NCI-H146 treated with DMSO at 0.1 percent for 48 hours (cell line): Measurements from ENCODE around the gene AMER3.

Experiments used
- DNase-seq: peaks from one replicate; lab custom pipeline; 2025; ENCODE audit not compliant: unreplicated experiment; lab: John Stamatoyannopoulos, UW

AMER3 gene

DNA sequence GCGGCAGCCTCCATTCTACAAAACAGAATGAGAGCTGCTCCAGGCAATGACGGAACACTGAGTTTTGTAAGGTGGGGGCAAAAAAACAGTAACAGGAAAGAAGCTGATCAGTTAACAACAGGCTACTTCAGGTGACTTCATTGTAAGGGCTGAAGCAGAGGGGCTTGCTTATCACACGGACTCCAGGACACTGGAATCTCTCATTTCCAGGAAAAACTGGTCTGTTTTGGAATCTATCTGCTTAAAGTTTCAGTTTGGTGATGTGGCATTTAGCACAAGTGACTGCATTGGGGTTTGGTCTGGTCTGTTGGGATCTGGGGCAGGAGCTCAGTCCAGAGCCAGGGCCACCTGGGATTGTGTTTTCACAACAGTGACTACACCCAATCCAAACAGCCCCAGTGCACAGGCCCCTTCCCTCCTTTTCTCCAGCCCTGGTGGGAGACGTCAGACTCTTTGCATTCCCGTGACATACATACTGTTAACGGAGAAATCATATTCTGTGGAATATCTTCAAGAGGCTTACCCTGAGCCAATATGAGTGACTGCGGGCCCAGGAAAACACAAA lies 14.1 kb downstream of the AMER3 start:
- DNase-seq: no peak

GRCh38 chr2:130776550-130776949 lies 21.2 kb downstream of the AMER3 start:
- DNase-seq: peak; percentile 19

GRCh38 chr2:130778781-130779180 lies 23.4 kb downstream of the AMER3 start:
- no peak for DNase-seq

DNA sequence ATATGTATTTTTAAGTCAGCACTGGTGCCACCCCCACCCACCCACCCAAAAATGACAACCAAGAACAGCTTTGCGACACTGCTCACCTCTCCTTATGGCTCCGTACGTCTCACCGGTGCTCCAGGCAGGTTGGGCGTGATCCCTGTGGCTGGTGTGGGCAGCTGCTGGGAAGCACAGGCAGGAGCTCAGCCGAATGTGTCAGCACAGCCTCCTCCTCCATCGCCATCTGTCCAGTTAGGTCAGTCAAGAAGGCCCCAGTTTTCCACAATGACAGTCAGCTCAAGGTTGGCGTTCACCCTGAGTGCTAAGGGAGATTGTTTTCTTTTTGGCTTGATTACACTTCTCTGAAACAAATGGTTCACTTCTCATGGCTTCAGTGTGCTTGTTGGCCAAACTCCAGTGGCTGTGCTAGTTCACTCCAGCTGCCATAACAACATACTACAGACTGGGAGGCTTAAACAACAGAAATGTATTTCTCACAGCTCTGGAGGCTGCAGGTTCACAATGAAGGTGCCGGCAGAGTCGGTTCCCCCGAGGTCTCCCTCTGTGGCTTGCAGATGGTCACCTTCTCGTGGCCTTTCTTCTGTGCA lies 30.2 kb downstream of the AMER3 start:
- no peak for DNase-seq

DNA sequence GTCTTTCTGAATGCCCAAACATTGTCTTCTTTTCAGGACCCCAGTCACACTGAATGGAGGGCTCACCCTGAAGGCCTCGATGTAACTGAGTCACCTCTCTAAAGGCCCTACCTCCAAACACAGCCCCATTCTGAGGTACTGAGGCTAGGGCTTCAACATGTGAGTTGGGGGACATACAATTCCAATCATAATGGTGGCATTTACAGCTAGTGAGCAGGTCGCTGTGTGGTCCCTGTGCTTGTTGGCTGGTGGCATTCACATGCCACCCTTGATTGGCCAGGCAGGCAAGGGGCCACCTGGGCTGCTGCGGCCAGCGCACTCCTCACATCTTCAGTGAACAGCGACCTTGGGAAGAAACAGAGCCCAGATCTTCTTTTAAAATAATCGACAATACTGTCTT lies 30.7 kb downstream of the AMER3 start:
- DNase-seq: no peak

DNA sequence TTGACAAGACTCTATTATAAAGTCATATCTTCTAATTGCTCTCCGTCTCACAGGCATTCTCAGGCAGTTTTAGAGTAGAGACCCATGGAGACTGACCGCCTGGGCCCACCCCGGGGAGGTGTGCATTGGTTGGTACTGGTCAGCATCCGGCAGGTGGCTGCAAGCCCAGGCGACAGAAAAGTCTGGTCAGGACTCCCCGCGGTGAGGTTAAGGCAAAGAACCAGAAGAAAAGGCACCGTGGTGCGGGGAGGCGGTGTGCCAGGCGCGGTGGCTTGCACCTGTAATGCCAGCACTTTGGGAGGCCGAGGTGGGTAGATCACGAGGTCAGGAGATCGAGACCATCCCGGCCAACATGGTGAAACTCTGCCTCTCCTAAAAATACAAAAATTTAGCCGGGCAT lies 32.5 kb downstream of the AMER3 start:
- DNase-seq: peak; percentile 50

GRCh38 chr2:130790312-130790711 lies 35.0 kb downstream of the AMER3 start:
- DNase-seq: no peak

GRCh38 chr2:130790804-130791616 lies 35.7 kb downstream of the AMER3 start:
- DNase-seq: no peak

- no peak for DNase-seq
Observed at GRCh38 chr2:130791617-130791939, 36.2 kb downstream of the AMER3 start.

- no peak for DNase-seq
Observed at GRCh38 chr2:130795431-130795830, 40.1 kb downstream of the AMER3 start.

DNA sequence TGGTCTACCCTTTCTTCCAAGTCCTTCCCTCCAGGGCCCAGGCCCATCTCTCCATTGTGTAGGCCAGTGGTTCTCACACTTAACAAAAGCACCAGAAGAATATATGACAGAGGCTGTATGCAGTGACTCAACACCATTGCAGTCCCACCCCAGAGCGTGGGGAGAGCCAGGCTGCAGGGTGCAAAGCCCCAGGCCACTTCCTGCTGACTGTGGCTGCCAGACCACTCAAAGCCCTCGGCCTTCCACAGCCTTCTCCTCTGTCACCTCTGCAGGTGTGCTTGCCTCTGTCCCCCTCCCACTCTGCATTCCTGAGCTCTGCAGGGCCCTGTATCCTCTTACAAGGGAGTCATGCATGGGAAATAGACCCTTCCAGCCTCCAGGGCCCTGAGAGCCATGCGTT lies 41.0 kb downstream of the AMER3 start:
- no peak for DNase-seq

DNA sequence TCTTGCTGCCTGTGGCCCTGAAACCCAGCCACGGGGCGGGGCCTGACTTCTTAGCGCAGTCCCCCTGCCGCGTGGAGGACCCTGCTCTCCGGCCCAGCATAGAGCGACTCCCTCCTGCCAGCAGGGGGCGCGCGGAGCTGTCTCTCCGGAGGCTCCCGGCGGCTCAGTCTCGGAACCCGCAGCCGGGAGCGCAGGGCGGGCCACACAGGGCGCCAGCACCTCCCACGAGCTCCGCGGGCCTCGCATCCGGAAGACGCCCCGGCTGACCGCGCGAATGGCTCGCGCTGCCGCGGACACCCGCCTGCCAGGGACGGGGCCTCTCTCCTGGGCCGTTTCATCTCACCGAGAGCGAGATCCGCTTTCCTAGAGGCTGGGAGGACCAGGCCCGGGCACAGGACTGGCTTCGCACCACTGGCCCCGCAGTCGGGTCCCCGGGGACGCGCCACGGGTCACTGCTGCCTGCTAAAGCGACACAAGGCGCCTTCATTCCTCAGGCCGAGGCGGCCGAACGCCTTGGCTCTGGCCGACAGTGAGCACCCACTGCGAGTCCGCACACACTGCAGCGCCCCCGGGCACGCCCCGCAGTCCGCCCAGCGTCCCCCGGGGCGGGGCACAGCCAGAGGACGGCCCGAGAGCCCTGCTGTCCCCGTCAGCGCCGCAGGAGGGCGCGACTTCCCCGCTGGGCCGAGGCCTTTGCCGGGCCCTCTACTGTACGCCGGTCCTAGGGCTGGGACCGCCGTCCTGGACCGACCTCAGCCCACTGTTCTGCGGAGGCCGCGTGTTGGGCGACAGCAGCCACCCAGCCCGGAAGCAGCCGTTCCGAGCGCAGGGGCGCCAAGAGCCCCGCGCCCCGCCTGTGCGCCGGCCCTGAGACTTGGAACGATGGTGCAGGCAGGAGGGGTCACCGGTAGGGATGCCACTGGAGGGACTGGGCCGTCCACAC lies 42.4 kb downstream of the AMER3 start:
- DNase-seq: peak; percentile 78

DNA sequence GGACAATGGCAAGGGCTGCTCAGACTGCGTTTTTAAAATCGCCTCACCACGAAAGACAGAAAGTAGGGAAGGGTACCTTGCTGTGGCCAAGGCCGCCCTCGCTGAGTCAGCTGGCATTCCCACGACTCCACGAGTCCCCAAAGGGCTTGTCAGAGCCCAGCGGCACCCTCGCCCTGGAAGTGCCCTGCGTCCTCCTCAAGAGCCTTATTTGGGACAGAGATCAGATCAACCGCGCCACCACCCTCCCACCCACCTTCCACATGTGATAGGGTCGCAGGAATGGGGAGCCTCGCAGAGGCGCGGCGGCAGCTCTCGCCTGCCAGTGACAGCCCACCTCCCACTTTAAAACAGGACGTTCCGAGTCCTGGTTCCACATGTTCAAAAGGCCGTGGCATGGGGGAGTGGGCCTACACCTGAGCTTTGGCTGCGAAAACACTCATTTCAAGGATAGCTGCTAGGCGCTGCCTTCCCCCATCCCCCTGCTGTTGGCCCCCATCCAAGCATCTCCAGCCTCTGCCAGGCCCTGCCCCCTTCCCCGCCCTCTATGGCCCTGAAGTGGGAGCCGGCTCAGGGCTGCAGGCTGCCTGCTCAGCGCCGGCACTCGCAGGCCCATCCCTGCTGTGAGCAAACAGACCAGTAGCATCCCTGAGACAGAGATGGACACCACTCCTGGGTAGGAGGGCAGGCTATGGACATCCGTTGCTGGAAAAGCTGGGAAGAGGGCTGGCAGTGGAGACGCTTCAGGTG lies 43.3 kb downstream of the AMER3 start:
- peak; percentile 81 for DNase-seq

GRCh38 chr2:130799295-130799694 lies 44.0 kb downstream of the AMER3 start:
- DNase-seq: no peak

- no peak for DNase-seq
Observed at GRCh38 chr2:130805613-130806012, 50.3 kb downstream of the AMER3 start.

DNA sequence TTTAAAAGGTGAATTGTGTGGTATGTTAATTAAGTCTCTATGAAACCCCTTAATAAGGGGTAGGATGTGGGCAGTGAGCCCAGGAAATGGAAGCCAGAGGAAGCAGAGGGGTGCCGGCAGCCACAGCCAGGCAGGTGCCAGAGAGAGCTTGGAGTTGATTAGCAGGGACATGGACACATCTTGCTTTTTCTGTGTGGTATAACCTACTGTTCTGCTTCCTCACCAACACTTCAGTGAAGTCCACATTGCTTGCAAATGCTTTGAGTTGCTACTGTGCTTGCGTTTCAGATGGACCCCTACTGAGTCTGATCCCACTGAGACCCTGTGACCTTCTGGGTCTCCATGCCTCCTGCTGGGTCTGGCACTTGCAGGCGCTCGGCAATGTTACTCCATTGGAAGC lies 51.0 kb downstream of the AMER3 start:
- peak; percentile 6 for DNase-seq

GRCh38 chr2:130807659-130808385 lies 52.5 kb downstream of the AMER3 start:
- no peak for DNase-seq

DNA sequence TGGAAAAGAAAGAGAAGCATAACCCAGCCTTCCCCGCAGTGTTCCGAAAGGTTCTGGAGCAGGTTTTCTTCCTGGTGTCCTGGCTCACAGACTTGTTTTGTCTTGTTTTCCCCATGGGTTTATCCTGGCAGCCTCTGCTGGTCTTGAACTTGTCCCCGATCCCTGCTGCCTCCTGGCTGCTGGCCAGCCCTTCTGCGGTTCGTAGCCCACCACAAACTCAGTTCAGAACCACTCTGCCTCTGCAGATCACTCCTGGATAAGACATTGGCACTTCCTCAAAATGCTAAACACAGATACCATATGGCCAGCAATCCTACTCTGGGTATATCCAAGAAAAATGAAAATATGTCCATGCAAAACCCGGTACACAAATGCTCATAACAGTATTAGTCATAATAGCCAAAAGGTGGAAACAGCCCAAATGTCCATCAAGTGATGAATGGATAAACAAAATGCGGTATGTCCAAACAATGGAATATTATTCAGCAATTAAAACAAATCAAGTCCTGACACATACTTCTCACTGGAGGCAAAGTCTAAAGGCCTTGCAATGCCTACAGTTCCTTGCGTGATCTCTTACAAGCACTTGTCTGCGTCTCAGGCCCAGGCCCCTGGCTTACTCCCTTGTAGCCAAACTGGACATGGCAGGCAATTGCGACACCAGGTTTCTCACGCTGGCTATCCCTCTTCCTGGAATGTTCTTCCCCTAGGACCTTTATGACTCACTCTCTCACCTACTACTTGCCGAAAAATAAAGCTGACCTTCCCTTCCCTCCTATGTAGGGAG lies 53.3 kb downstream of the AMER3 start:
- DNase-seq: no peak

GRCh38 chr2:130810490-130810889 lies 55.1 kb downstream of the AMER3 start:
- DNase-seq: no peak
